OCI-LY7 (cell line): ENCODE measurements around the gene MYBBP1A. TPM values are rescaled to one million over a fixed set of nuclear protein-coding genes. Genes with fewer than 3 reads are reported as not detected.

Experiments used
- BruUV-seq: library from RNA; stranded (reverse); fragments of 400-500 nt; replicated peaks from 2 replicates; lab custom pipeline; 2021; lab: Mats Ljungman, UMichigan
- CTCF ChIA-PET: fragments of 300-600 bp; sonication (Branson Sonifier 250); formaldehyde crosslinking; loops from one replicate; lab custom pipeline; 2022; ENCODE audit warnings: antibody characterized with exemption; ENCODE audit not compliant: unreplicated experiment; lab: Charles Lee
- POLR2A ChIA-PET: fragments of 300-600 bp; sonication (Branson Sonifier 250); formaldehyde crosslinking; loops from one replicate; lab custom pipeline; 2022; ENCODE audit warnings: antibody characterized with exemption; lab: Charles Lee
- DNase-seq: peaks from one replicate; pipeline ENCODE4 v3.0.0-alpha.2; 2015; ENCODE audit warnings: low spot score
- H2AFZ ChIP-seq: fragments of 200-600 bp; sonication (generic), shearing (Covaris generic); 2 replicates; pipeline ENCODE4 v1.6.1; 2014; ENCODE audit warnings: mild to moderate bottlenecking, antibody characterized with exemption, low read length, moderate library complexity
- H3K27ac ChIP-seq: fragments of 200-600 bp; sonication (generic); 2 replicates; pipeline ENCODE4 v1.5.1; 2014; ENCODE audit warnings: mixed run types, low read depth, mild to moderate bottlenecking, moderate library complexity, low read length, inconsistent platforms; ENCODE audit not compliant: poor library complexity, severe bottlenecking
- H3K36me3 ChIP-seq: fragments of 200-600 bp; sonication (generic); 2 replicates; pipeline ENCODE4 v1.6.1; 2014; ENCODE audit warnings: mild to moderate bottlenecking, antibody characterized with exemption, low read length, moderate library complexity, mixed read lengths; ENCODE audit not compliant: insufficient read depth
- H3K4me1 ChIP-seq: fragments of 200-600 bp; sonication (generic); 2 replicates; pipeline ENCODE4 v1.5.1; 2014; ENCODE audit warnings: mild to moderate bottlenecking, low read length; ENCODE audit not compliant: insufficient read depth, poor library complexity, severe bottlenecking
- H3K4me2 ChIP-seq: fragments of 200-600 bp; sonication (generic); 2 replicates; pipeline ENCODE4 v1.6.1; 2014; ENCODE audit warnings: mild to moderate bottlenecking, low read length
- H3K4me3 ChIP-seq: fragments of 200-600 bp; sonication (generic); 2 replicates; pipeline ENCODE4 v1.5.1; 2014; ENCODE audit warnings: mild to moderate bottlenecking, low read depth, low read length; ENCODE audit not compliant: poor library complexity, severe bottlenecking
- H3K79me2 ChIP-seq: fragments of 200-600 bp; sonication (generic); 2 replicates; pipeline ENCODE4 v1.6.1; 2016; ENCODE audit warnings: low read depth, mild to moderate bottlenecking, low read length, moderate library complexity, mixed read lengths; ENCODE audit not compliant: insufficient read depth
- H3K9me2 ChIP-seq: fragments of 200-600 bp; sonication (generic); 2 replicates; pipeline ENCODE4 v1.6.1; 2016; ENCODE audit warnings: mild to moderate bottlenecking, low read length, mixed read lengths; ENCODE audit not compliant: insufficient read depth
- H3K9me3 ChIP-seq: fragments of 200-600 bp; sonication (generic); 2 replicates; pipeline ENCODE4 v1.6.1; 2014; ENCODE audit warnings: mild to moderate bottlenecking, mixed run types, low read length, mixed read lengths
- H4K20me1 ChIP-seq: fragments of 200-600 bp; sonication (generic); 2 replicates; pipeline ENCODE4 v1.6.1; 2014; ENCODE audit warnings: mild to moderate bottlenecking, antibody characterized with exemption, low read length, moderate library complexity, mixed read lengths; ENCODE audit not compliant: insufficient read depth
- EZH2phosphoT487 ChIP-seq: fragments of 200-600 bp; sonication (generic); IDR thresholded peaks from 2 replicates; pipeline ENCODE4 v1.6.1; 2018; ENCODE audit warnings: low read depth, borderline replicate concordance, mild to moderate bottlenecking, mixed run types, antibody characterized with exemption, low read length, moderate library complexity, mixed read lengths
- intact Hi-C: fragments of 100-400 bp; cut with micrococcal nuclease; formaldehyde crosslinking; loops from one replicate; pipeline ENCODE4 v1.10.0; 2022; ENCODE audit not compliant: unreplicated experiment
- total RNA-seq, 2 experiments: library from RNA; depleted of rRNA in 1 of 2; stranded (reverse); fragments of >200 nt in 1 of 2; shearing (Covaris generic) in 1 of 2; gene quantifications; 2 replicates each; pipeline ENCODE4 v1.2.3, GENCODE V29; 2014 to 2022
- TF ChIP-seq, protein P1 (sequence below): fragments of 200-600 bp; sonication (generic); conservative IDR thresholded peaks from 2 replicates; pipeline ENCODE4 v1.5.1; 2014; ENCODE audit warnings: mild to moderate bottlenecking, antibody characterized with exemption, low read length, moderate library complexity, mixed read lengths

Gene MYBBP1A
- total RNA-seq, 2 experiments from 2014 or later = 131 to 142 TPM

DNA sequence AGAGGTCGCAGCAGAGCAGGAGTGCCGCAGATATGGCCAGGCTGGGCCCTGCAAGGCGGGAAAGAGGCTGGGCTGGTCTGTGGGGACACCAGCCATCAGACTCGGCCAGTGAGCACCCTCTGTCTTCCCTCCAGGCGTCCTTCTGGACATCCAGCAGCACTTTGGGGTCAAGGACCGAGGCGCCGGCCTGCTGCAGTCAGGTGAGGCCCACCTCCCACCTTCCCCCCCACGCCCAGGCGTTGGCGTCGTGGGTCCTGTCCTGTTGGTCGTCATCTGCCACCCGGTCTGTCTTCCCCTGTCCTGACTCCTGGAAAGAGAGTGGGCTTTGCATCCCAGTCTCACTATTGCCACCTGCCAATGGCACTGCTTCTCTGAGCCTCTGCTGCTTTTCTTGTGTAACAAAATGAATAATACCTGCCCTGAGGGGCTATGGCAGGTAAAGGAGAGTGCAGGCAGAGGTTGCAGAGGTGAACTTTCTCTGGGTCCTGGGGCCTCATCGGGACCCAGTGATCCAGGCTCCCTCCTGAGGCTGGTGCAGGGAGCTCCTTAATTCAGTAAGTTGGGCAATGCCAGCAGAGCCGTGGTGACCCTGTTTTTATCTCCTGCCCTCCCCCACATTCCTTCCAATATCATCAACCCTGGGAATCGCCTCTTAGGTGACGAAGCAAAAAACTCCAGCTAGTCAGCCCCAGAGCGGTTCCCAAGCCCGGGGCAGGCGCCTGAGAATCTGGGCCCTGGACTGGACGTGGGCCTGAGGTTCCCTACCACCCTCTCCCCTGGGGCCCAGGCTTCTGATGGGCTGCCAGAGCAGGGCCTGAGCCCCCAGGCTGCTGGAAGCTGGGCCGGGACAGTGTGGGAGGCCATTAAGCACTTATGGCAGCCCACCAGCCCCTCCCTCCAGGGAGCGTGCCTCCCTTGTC lies 41.8 kb downstream of the MYBBP1A start:
- POLR2A ChIA-PET = no interaction called here
- Histone ChIP-seq H3K9me3 (no peaks in the 10 kb centered on the region), H3K4me3 (no peak overlapping the region), H3K4me2 (no peak overlapping the region), H3K36me3 (no peaks in the 10 kb centered on the region), H3K27ac (no peak overlapping the region), H4K20me1 (no peaks in the 10 kb centered on the region), H2AFZ (no peak overlapping the region), H3K79me2 (no peaks in the 10 kb centered on the region), H3K9me2 (no peaks in the 10 kb centered on the region), H3K4me1 (peaks cover 13% of the 10 kb centered on the region)
- CTCF ChIA-PET = no interaction called here
- TF ChIP-seq, protein P1, sequence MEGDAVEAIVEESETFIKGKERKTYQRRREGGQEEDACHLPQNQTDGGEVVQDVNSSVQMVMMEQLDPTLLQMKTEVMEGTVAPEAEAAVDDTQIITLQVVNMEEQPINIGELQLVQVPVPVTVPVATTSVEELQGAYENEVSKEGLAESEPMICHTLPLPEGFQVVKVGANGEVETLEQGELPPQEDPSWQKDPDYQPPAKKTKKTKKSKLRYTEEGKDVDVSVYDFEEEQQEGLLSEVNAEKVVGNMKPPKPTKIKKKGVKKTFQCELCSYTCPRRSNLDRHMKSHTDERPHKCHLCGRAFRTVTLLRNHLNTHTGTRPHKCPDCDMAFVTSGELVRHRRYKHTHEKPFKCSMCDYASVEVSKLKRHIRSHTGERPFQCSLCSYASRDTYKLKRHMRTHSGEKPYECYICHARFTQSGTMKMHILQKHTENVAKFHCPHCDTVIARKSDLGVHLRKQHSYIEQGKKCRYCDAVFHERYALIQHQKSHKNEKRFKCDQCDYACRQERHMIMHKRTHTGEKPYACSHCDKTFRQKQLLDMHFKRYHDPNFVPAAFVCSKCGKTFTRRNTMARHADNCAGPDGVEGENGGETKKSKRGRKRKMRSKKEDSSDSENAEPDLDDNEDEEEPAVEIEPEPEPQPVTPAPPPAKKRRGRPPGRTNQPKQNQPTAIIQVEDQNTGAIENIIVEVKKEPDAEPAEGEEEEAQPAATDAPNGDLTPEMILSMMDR = no peak
- no peak for TF ChIP-seq EZH2phosphoT487
- intact Hi-C loops = no loop called here
- BruUV-seq = no TSS peak
- DNase-seq = no peak

DNA sequence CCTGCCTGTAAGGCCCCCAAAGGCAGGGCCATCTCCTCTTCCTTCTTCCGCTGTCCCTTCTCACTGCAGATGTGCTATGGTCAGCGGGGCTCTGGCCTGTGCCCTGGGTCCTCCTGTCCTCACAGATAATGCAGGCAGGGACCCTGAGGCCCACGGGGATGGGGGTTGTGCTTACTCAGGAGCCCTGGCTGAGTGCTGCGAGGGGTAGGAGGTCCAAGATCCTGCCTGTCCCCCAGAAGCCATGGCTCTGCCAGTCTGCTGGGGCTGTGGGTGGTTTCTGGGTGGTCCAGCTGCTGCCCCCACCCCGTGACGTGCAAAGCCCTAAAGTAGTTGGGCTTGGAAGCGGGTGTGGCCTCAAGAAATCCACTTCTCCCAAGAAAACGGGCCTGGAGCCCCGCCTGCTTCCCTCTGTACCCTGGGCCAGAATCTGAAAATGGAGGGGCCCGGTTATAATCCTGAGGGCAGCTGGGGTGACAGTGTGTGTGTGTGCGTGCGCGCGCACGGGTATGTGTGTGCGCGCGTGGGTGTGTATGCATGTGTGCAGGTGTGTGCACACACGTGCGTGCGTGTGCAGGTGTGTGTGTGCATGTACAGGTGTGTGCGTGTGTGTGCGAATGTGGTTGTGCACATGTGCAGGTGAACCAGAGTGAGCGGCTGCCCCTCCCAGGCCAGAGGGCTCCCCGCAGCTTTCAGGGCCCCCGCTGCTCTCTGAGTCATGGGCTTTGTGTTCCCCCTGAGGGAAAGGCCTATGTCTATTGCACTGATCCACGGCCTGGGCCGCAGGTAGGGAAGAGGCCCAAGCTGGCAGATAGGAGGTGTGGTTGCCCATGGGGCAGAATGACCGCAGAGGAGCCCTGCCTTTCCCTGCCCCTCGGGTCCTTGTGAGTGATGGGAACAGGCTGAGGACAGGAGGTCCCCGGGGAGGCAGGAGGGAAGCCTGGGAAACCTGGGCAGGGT lies 42.8 kb downstream of the MYBBP1A start:
- no peak for TF ChIP-seq EZH2phosphoT487
- Histone ChIP-seq H3K36me3 (no peaks in the 10 kb centered on the region), H2AFZ (no peak overlapping the region), H4K20me1 (no peaks in the 10 kb centered on the region), H3K9me3 (no peaks in the 10 kb centered on the region), H3K4me2 (no peak overlapping the region), H3K4me1 (peaks cover 13% of the 10 kb centered on the region), H3K9me2 (no peaks in the 10 kb centered on the region), H3K4me3 (no peak overlapping the region), H3K27ac (no peak overlapping the region), H3K79me2 (no peaks in the 10 kb centered on the region)
- POLR2A ChIA-PET = no interaction called here
- BruUV-seq = no TSS peak
- intact Hi-C loops = no loop called here
- CTCF ChIA-PET = interaction anchor here (0.5 kb wide), 1 partner anchor 28 kb away, joined by 11 read pairs; no protein-coding TSS in a partner anchor
- no peak for DNase-seq

DNA sequence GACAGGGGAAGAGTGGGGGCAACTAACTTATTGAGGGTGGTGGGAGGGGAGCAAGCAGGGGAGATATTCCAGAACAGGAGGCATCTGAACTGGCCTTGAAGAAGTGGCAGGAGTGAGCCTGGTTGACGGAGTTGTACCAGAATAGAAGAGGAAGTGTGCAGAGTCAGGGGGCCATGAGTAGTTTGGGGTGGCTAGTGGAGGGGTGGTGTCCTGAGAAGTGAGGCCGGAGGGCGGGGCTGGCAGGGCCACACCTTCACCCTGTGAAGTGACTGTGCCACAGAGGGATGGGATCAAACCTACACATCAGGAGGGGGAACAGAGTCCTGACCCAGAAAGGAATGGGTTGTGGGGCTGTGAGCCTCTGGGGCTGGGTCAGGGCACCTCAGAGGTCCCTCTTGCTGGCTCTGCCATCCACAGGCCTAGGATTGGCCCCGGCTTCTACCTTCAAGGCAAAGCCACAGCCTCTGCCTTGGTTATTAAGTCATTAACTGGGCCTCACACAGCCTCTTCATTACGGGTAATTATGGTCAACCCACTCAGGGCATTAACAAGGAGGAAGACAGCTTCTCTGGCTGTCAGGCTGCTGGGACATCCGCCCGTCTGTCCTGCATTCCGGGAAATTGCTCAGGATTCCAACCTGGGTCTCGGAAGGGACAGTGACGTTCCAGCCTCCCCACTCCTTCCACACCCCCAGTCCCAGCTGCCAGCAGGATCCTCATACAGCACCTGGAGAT lies 43.8 kb downstream of the MYBBP1A start:
- Histone ChIP-seq H3K27ac (no peak overlapping the region), H3K4me3 (no peak overlapping the region), H3K9me3 (no peaks in the 10 kb centered on the region), H3K4me2 (no peak overlapping the region), H3K9me2 (no peaks in the 10 kb centered on the region), H3K4me1 (peaks cover 13% of the 10 kb centered on the region), H4K20me1 (no peaks in the 10 kb centered on the region), H3K79me2 (no peaks in the 10 kb centered on the region), H2AFZ (no peak overlapping the region), H3K36me3 (no peaks in the 10 kb centered on the region)
- no peak for TF ChIP-seq EZH2phosphoT487
- TF ChIP-seq, protein P1 = no peak
- DNase-seq = no peak
- ChIA-PET POLR2A (no interaction called here), CTCF (no interaction called here)
- BruUV-seq = no TSS peak
- intact Hi-C loops = no loop called here
